ENCODE results near the gene ZNF474.

GRCh38 chr5:122165559-122166078, 36.3 kb downstream of the ZNF474 start:
- TF ChIP-seq CTCF (IDR thresholded peaks at IDR 0.05; ENCODE audit: low read depth, low read length) (no peak), EZH2phosphoT487 (IDR thresholded peaks at IDR 0.05; ENCODE audit: low read depth) (no peak)

All from OCI-LY3 (cell line).